GM23338 (cell line): ENCODE measurements around the gene ABHD10. TPM values are rescaled to one million over a fixed set of nuclear protein-coding genes. Genes with fewer than 3 reads are reported as not detected.

ENCODE experiments used
- ATAC-seq: fragments of 200-7000 bp; cut with Tn5 transposase; 3 replicates; pipeline ENCODE4 v1.9.1; 2020
- DNase-seq: peaks from one replicate; pipeline ENCODE4 v3.0.0-alpha.2; 2015; ENCODE audit warnings: low spot score
- H2AFZ ChIP-seq: fragments of 200-600 bp; sonication (generic); 2 replicates; pipeline ENCODE4 v1.8.0; 2016; ENCODE audit warnings: antibody characterized with exemption, mild to moderate bottlenecking, moderate library complexity
- H3F3A ChIP-seq: fragments of 200-600 bp; sonication (generic); replicated peaks from 2 replicates; pipeline ENCODE4 v1.8.0; 2017; ENCODE audit warnings: antibody characterized with exemption, mixed run types, low read depth
- H3K27ac ChIP-seq: fragments of 200-600 bp; sonication (generic); 2 replicates; pipeline ENCODE4 v1.6.1; 2016; ENCODE audit warnings: low read depth
- H3K27me3 ChIP-seq: fragments of 200-600 bp; sonication (generic); 2 replicates; pipeline ENCODE4 v1.8.0; 2016; ENCODE audit warnings: mild to moderate bottlenecking, mixed run types, moderate library complexity; ENCODE audit not compliant: insufficient read depth
- H3K36me3 ChIP-seq: fragments of 200-600 bp; sonication (generic); 2 replicates; pipeline ENCODE4 v1.8.0; 2016; ENCODE audit warnings: mild to moderate bottlenecking; ENCODE audit not compliant: insufficient read depth
- H3K4me1 ChIP-seq: fragments of 200-600 bp; sonication (generic); 2 replicates; pipeline ENCODE4 v1.8.0; 2016; ENCODE audit warnings: mild to moderate bottlenecking, moderate library complexity; ENCODE audit not compliant: insufficient read depth
- H3K4me2 ChIP-seq: fragments of 200-600 bp; sonication (generic); 2 replicates; pipeline ENCODE4 v1.7.1; 2017; ENCODE audit warnings: mixed run types
- H3K4me3 ChIP-seq: fragments of 200-600 bp; sonication (generic); 2 replicates; pipeline ENCODE4 v1.6.1; 2016; ENCODE audit warnings: mixed run types
- H3K79me2 ChIP-seq: fragments of 200-600 bp; sonication (generic); replicated peaks from 2 replicates; pipeline ENCODE4 v1.8.0; 2017; ENCODE audit warnings: mild to moderate bottlenecking; ENCODE audit not compliant: insufficient read depth
- H3K9me2 ChIP-seq: fragments of 200-600 bp; sonication (generic); 2 replicates; pipeline ENCODE4 v1.8.0; 2017; ENCODE audit not compliant: insufficient read depth
- H4K20me1 ChIP-seq: fragments of 200-600 bp; sonication (generic); replicated peaks from 2 replicates; pipeline ENCODE4 v1.8.0; 2017; ENCODE audit warnings: mild to moderate bottlenecking; ENCODE audit not compliant: insufficient read depth
- H3K27ac Mint-ChIP-seq: 2 replicates; pipeline ENCODE4 v1.8.0; 2020; ENCODE audit warnings: inconsistent platforms, mild to moderate bottlenecking, moderate library complexity, mixed read lengths
- H3K27me3 Mint-ChIP-seq: 3 replicates; pipeline ENCODE4 v1.8.0; 2022; ENCODE audit warnings: low read depth, mild to moderate bottlenecking, moderate library complexity, mixed read lengths, inconsistent platforms; ENCODE audit not compliant: insufficient read depth, poor library complexity
- H3K36me3 Mint-ChIP-seq: 3 replicates; pipeline ENCODE4 v1.8.0; 2021; ENCODE audit warnings: low read depth, mild to moderate bottlenecking, inconsistent platforms, moderate library complexity, mixed read lengths
- H3K4me1 Mint-ChIP-seq: 3 replicates; pipeline ENCODE4 v1.8.0; 2020; ENCODE audit warnings: mild to moderate bottlenecking, inconsistent platforms, mixed read lengths
- H3K4me3 Mint-ChIP-seq: 3 replicates; pipeline ENCODE4 v1.8.0; 2021; ENCODE audit warnings: moderate library complexity, mild to moderate bottlenecking, inconsistent platforms, mixed read lengths
- H3K9me3 Mint-ChIP-seq: 3 replicates; pipeline ENCODE4 v1.8.0; 2020; ENCODE audit warnings: moderate library complexity, mild to moderate bottlenecking, inconsistent platforms, mixed read lengths
- CREB1 ChIP-seq: fragments of 250-450 bp; sonication (Bioruptor Pico); IDR thresholded peaks from 2 replicates; pipeline ENCODE4 v1.5.0; 2020; ENCODE audit warnings: low read depth, mild to moderate bottlenecking, moderate library complexity
- EZH2 ChIP-seq: fragments of 200-600 bp; sonication (generic); IDR thresholded peaks from one replicate; pipeline ENCODE4 v1.8.0; 2017; ENCODE audit warnings: antibody characterized with exemption, mild to moderate bottlenecking, low read depth; ENCODE audit not compliant: unreplicated experiment
- EZH2phosphoT487 ChIP-seq: fragments of 200-600 bp; sonication (generic); IDR thresholded peaks from one replicate; pipeline ENCODE4 v1.8.1; 2018; ENCODE audit warnings: antibody characterized with exemption; ENCODE audit not compliant: unreplicated experiment
- REST ChIP-seq: IDR thresholded peaks from one replicate; pipeline ENCODE4 v1.6.1; 2018; ENCODE audit warnings: antibody characterized with exemption; ENCODE audit not compliant: unreplicated experiment
- ZNF114 ChIP-seq: fragments of 250-450 bp; sonication (Bioruptor Pico); IDR thresholded peaks from 2 replicates; pipeline ENCODE4 v1.5.0; 2020; ENCODE audit warnings: mild to moderate bottlenecking, moderate library complexity
- ZNF462 ChIP-seq: fragments of 250-450 bp; sonication (Bioruptor Pico); IDR thresholded peaks from 2 replicates; pipeline ENCODE4 v1.5.0; 2020; ENCODE audit warnings: mild to moderate bottlenecking, moderate library complexity
- polyA plus RNA-seq: library from polyadenylated mRNA; unstranded; fragments of >200 nt; fragmentation: Nextera tagmentation; extraction: Ambion mirVana; gene quantifications from 2 replicates; pipeline ENCODE4 v1.2.1, GENCODE V29; 2016
- total RNA-seq: library from RNA; depleted of rRNA; stranded (reverse); fragments of >200 nt; shearing (Covaris generic); gene quantifications from 2 replicates; pipeline ENCODE4 v1.2.3, GENCODE V29; 2014

Gene ABHD10
- total and polyA plus RNA-seq, 2 experiments from 2014 or later = 16.9 to 28.0 TPM

- Histone ChIP-seq H3K27me3 (no peaks in the 10 kb centered on the region), H3K36me3 (peaks cover 12% of the 10 kb centered on the region), H3F3A (no peaks in the 10 kb centered on the region), H3K4me1 (no peaks in the 10 kb centered on the region), H3K4me2 (no peak overlapping the region), H3K79me2 (no peaks in the 10 kb centered on the region), H3K4me3 (no peak overlapping the region), H4K20me1 (no peaks in the 10 kb centered on the region), H3K27ac (no peak overlapping the region), H2AFZ (no peak overlapping the region), H3K9me2 (no peaks in the 10 kb centered on the region)
- H3K27ac Mint-ChIP-seq = no peak overlapping the region
- peaks cover 17% of the 10 kb centered on the region; the same call in 2 of the 3 replicates for H3K36me3 Mint-ChIP-seq
- H3K27me3 Mint-ChIP-seq = no peaks in the 10 kb centered on the region
- no peak overlapping the region for H3K4me3 Mint-ChIP-seq
- no peaks in the 10 kb centered on the region for H3K9me3 Mint-ChIP-seq
- no peak for ATAC-seq
- no peak for DNase-seq
- no peak for TF ChIP-seq EZH2
- TF ChIP-seq CREB1 (CRISPR knock-in tag) = no peak
- no peak for TF ChIP-seq EZH2phosphoT487
- no peak for TF ChIP-seq ZNF114 (CRISPR knock-in tag)
- no peak for TF ChIP-seq REST
- no peak for TF ChIP-seq ZNF462 (CRISPR knock-in tag)
- no peaks in the 10 kb centered on the region for H3K4me1 Mint-ChIP-seq
Measured at GRCh38 chr3:111937871-111938270, 41.0 kb upstream of the ABHD10 start.
